A673 (cell line): ENCODE results near the gene LTN1. TPM values are rescaled to one million over a fixed set of nuclear protein-coding genes. Genes with fewer than 3 reads are reported as not detected.

Source experiments
- BruUV-seq: library from RNA; stranded (reverse); fragments of 400-500 nt; replicated peaks from 2 replicates; lab custom pipeline; 2021; lab: Mats Ljungman, UMichigan
- CTCF ChIA-PET: fragments of 300-600 bp; sonication (Branson Sonifier 250); formaldehyde crosslinking; loops from one replicate; lab custom pipeline; 2022; ENCODE audit warnings: antibody characterized with exemption; lab: Charles Lee
- POLR2A ChIA-PET: fragments of 300-600 bp; sonication (Branson Sonifier 250); formaldehyde crosslinking; loops from one replicate; lab custom pipeline; 2022; ENCODE audit warnings: antibody characterized with exemption; ENCODE audit not compliant: low non-redundant PET; lab: Charles Lee
- DNase-seq: peaks from one replicate; pipeline ENCODE4 v3.0.0-alpha.2; 2015; ENCODE audit warnings: low spot score
- H3K27ac ChIP-seq: fragments of 200-600 bp; sonication (generic); 2 replicates; pipeline ENCODE4 v1.5.1; 2016; ENCODE audit warnings: mixed run types, low read depth, mild to moderate bottlenecking, mixed read lengths, antibody characterized with exemption, low read length; ENCODE audit not compliant: poor library complexity, severe bottlenecking
- H3K27me3 ChIP-seq: fragments of 200-600 bp; sonication (generic); replicated peaks from 2 replicates; pipeline ENCODE4 v1.6.1; 2017; ENCODE audit warnings: mixed run types, low read depth, mild to moderate bottlenecking, mixed read lengths, antibody characterized with exemption, low read length; ENCODE audit not compliant: insufficient read depth, poor library complexity
- H3K36me3 ChIP-seq: fragments of 200-600 bp; sonication (generic); 2 replicates; pipeline ENCODE4 v1.6.1; 2016; ENCODE audit warnings: mixed run types, mild to moderate bottlenecking, mixed read lengths, antibody characterized with exemption, low read length; ENCODE audit not compliant: insufficient read depth, poor library complexity, severe bottlenecking
- H3K4me1 ChIP-seq: fragments of 200-600 bp; sonication (generic); 2 replicates; pipeline ENCODE4 v1.6.1; 2017; ENCODE audit warnings: mixed run types, mild to moderate bottlenecking, mixed read lengths, antibody characterized with exemption, low read length; ENCODE audit not compliant: insufficient read depth, poor library complexity, severe bottlenecking
- H3K4me3 ChIP-seq: fragments of 200-600 bp; sonication (generic); 2 replicates; pipeline ENCODE4 v1.5.1; 2016; ENCODE audit warnings: low read depth, mixed run types, mild to moderate bottlenecking, mixed read lengths, low read length; ENCODE audit not compliant: poor library complexity, severe bottlenecking
- H3K9me3 ChIP-seq: fragments of 200-600 bp; sonication (generic); 2 replicates; pipeline ENCODE4 v1.6.1; 2016; ENCODE audit warnings: mixed run types, low read depth, mild to moderate bottlenecking, mixed read lengths, antibody characterized with exemption, low read length; ENCODE audit not compliant: poor library complexity, severe bottlenecking
- CTCF ChIP-seq: fragments of 300-800, 200-600 bp; sonication (generic); conservative IDR thresholded peaks from 2 replicates; pipeline ENCODE4 v1.5.1; 2017; ENCODE audit warnings: low read depth, mild to moderate bottlenecking, antibody characterized with exemption, low read length, moderate library complexity, mixed read lengths
- EZH2 ChIP-seq: fragments of 200-600 bp; sonication (generic); IDR thresholded peaks from 2 replicates; pipeline ENCODE4 v1.6.1; 2017; ENCODE audit warnings: borderline replicate concordance, low read depth, mild to moderate bottlenecking, mixed read lengths, antibody characterized with exemption, low read length; ENCODE audit not compliant: poor library complexity, severe bottlenecking
- intact Hi-C: fragments of 100-400 bp; cut with micrococcal nuclease; formaldehyde crosslinking; loops from one replicate; pipeline ENCODE4 v1.10.0; 2022; ENCODE audit not compliant: unreplicated experiment
- total RNA-seq: library from RNA; stranded (reverse); gene quantifications from 2 replicates; pipeline ENCODE4 v1.2.3, GENCODE V29; 2021

Gene LTN1
- total RNA-seq, 1 experiment from 2014 or later: 25.3 TPM

GRCh38 chr21:28900481-28900880 lies 92.2 kb downstream of the LTN1 start:
- Histone ChIP-seq H3K9me3 (no peaks in the 10 kb centered on the region), H3K27ac (no peak overlapping the region), H3K27me3 (no peaks in the 10 kb centered on the region), H3K36me3 (no peaks in the 10 kb centered on the region), H3K4me3 (no peak overlapping the region), H3K4me1 (peaks cover 8% of the 10 kb centered on the region)
- POLR2A ChIA-PET: no interaction called here
- CTCF ChIA-PET: no interaction called here
- no peak for DNase-seq
- intact Hi-C loops: no loop called here
- BruUV-seq: no TSS peak
- TF ChIP-seq EZH2 (no peak), CTCF (no peak)

- CTCF ChIA-PET: no interaction called here
- Histone ChIP-seq H3K4me3 (no peak overlapping the region), H3K27me3 (no peaks in the 10 kb centered on the region), H3K9me3 (no peaks in the 10 kb centered on the region), H3K36me3 (no peaks in the 10 kb centered on the region), H3K4me1 (peaks cover 8% of the 10 kb centered on the region), H3K27ac (no peak overlapping the region)
- BruUV-seq: no TSS peak
- TF ChIP-seq CTCF (no peak), EZH2 (no peak)
- intact Hi-C loops: no loop called here
- POLR2A ChIA-PET: no interaction called here
- DNase-seq: no peak
Measured at GRCh38 chr21:28899744-28900143, 92.9 kb downstream of the LTN1 start.

GRCh38 chr21:28899220-28899619 lies 93.5 kb downstream of the LTN1 start:
- no peaks in the 10 kb centered on the region for H3K9me3 ChIP-seq
- intact Hi-C loops: no loop called here
- no TSS peak for BruUV-seq
- H3K36me3 ChIP-seq: no peaks in the 10 kb centered on the region
- no peak for TF ChIP-seq CTCF
- TF ChIP-seq EZH2: no peak
- peaks cover 8% of the 10 kb centered on the region for H3K4me1 ChIP-seq
- ChIA-PET CTCF (no interaction called here), POLR2A (no interaction called here)
- no peak overlapping the region for H3K4me3 ChIP-seq
- DNase-seq: no peak
- H3K27me3 ChIP-seq: no peaks in the 10 kb centered on the region
- H3K27ac ChIP-seq: no peak overlapping the region
